NCI-H2196 (cell line): ENCODE results near the gene EVX1.

Source experiments
- DNase-seq: peaks from one replicate; lab custom pipeline; 2025; ENCODE audit not compliant: unreplicated experiment; lab: John Stamatoyannopoulos, UW

Gene EVX1

GRCh38 chr7:27205325-27206280 is 37.0 kb upstream of the EVX1 start:
- DNase-seq: no peak

- no peak for DNase-seq
These were observed 35.1 kb upstream of the EVX1 start for GRCh38 chr7:27207348-27207985.

DNA sequence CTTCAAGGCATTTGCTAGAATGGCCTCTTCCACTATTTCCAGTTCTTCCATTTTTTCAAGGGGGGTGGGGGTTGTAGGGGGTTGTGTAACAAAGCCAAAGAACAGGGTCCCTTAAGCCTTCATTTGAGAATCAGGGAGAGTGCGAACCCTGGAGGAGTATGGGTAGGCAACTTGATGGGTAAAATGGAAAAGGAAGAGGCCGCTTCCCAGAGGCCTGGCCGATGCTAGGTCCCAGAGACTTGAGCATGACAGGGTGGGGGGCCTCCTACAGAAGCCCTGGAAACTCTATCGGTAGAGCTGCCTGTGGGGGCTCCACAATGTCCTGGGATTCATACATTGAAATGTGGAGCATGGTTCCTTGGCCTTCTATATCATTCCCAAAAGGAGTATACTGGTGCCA is 33.6 kb upstream of the EVX1 start:
- DNase-seq: no peak

DNA sequence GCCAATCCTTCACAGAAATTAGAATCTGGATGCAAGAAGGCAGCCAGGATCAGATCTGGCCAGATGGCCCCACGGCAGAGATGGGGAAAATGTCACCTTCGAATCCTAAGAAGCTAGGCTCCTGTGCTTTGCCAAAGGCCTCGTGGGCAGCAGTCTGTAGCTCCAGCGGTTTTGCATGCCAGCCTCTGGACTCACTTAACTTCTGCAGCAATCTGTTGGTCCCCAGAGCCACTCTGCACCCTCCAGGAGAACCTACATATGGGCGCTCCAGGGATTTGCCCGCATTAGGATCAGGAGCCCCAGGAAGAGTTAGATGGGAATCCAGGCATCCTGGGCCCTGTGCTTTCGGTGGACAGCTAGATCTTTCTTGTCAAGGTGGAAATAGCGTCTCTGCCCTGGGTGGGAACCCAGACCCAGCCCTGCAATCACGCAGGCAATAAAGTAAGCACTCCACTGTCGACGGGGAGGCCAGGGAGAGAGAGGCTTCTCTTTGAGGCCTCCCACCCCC is 32.6 kb upstream of the EVX1 start:
- DNase-seq: no peak

GRCh38 chr7:27210441-27211083 is 32.0 kb upstream of the EVX1 start:
- peak; percentile 14 for DNase-seq

DNA sequence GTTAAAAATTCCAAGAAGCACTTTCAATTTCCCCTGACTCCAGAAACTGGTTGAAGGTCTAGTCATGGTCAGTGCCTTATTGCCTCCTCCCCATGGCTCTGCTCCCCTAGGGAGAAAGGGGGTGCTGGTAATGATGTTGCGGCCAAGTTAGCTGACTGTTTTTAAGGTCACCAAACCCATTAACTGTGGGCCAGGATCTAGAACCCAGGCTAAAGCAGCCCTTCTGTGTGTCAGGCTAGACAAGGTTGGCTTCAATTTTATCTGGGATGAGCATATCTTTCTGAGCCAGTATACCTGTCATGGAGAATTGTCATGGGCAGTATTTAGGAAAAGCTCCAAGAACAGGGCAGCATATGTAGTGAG is 31.5 kb upstream of the EVX1 start:
- no peak for DNase-seq

DNA sequence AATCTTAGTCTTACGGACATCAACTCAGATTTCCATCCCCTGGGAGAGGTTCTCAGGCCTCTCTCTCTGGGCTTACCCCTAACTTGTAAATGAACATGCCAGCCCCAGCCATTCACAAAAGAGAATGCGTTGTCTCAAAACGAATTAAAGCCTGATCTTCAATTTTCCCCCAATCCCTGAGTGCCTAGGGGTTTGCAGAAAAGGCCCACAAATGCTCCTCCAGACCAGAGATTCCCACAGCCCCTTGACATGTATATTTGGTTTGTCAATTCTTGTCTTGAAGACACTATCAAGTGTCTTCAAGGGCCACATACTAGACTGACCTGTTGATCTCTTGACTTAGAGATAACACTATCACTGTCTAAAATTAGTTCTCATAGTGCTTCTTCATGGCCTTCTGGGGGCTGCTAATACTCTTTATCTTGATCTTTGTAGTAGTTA is 30.8 kb upstream of the EVX1 start:
- no peak for DNase-seq

DNA sequence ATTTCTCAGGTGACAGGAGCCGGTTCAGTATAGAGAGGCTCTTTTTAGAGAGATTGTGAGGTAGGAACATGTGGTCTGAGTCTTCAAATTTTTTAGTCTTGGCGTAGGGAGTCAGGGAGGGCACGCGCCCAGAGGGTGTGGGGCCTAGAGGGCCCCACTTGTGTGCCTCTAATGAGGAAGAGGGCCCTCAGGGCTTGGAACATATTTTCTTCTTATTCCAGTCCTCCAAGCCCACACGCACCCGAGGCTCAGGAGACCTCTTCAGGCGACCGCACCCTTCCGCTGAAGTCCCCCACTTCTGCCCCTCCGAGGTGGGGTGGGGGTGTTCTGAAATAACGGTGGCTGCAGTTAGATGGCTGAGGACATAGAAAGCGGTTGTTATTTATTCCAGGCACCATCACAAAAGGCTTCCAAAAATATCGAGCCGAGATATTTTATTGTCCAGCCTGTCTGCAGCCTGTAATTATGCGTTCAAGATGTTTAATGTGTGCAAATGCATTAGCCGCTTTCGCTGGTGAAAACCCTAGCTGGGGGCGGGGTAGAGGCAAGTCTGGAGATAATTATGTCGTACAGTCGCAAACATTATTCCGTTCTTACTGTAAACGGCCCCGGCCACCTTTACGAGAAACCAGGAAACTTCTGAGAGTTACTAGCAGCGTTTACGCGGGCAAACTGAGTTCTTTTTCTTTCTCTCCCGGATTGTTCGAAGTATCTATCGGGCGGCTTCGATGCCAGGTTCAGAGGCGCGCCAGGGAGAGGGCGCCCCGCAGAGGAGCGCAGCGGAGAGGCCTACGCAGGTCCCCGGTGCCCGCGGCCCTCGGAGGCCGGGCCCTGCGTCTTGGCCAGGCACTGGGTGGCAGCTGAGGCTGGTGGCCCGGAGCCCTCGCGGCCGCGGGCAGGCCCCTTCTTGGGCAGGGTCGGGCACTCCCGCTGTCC is 29.8 kb upstream of the EVX1 start:
- DNase-seq: no peak

DNA sequence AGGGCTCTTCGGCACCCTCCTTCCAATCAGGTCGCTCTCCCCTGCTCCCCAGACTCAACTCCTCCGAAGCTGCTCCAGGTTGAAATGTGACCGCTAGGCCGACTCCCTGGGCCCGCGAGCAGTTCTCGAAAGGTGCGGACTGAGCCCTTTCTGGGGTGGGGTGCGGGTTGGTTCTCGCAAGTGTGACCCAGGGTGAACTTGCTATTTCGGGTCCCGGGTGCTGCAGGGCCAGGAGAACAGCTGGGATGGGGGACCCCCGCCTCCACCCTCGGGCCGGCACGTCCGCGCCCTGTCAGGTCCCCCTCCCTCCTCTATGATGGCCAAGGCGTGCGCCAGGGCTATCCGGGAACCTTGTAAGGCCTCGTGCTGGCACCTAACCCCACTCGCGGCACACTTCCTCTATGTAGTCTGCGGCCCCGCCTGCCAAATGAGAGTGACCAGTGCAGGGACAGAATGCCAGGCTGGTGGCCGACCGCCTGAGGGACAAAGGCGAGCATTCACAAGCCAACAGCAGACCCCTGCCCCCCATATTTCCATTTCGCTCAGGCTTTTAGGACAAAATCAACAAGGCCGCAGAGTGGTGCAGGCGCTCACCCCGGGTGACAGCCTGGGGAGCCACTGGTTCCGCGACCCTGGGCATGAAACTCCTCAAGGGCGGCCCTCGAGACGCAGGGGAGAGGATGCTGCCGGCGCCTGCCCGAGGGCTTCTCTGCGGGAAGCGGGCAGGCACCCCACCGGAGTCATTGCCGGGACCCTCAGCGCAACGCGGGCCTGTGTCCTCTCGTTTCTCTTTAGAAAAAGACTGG is 29.0 kb upstream of the EVX1 start:
- DNase-seq: no peak

- DNase-seq: no peak
These were observed 28.2 kb upstream of the EVX1 start for GRCh38 chr7:27214239-27214950.

DNA sequence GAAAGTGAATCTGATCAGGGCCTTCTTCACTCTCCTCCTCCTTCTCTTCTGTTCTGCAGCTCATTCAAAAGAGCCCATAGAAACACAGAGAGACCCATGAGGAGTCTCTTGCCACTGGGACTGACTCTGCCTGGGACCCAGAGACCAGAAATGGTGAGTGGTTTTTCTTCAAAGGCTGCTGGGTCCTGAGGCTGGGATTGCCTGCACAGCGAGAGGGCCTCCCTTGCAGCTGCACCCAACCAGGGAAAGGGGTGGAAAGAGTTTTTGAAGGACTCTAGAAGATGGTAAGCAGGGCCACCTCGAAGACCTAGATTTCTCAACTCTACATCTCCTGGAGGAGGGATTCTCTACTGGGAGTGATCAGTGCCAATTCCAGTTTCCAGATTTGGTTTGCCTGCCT is 27.2 kb upstream of the EVX1 start:
- no peak for DNase-seq

- no peak for DNase-seq
These were observed 24.7 kb upstream of the EVX1 start for GRCh38 chr7:27217951-27218350.

DNA sequence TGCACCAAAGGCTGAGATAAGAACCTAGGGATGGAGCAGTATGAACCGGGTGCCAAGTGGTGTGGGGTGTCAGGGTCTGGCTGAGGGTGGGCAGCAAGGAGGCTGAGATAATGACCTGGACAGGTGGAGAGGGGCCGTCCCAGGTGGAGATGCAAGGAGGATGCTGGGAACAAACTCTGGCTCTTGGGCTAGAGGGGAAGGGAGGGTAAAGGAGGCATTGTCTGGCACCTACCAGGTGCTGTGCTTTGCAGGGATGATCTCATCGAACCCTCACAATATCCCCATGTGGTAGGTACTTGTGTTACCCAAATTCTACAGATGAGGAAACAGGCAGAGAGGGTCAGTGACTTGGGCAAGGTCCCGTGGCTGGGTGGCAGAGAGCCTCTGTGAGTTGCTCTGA is 22.8 kb upstream of the EVX1 start:
- DNase-seq: no peak

- DNase-seq: no peak
These were observed 22.1 kb upstream of the EVX1 start for GRCh38 chr7:27220440-27220955.

GRCh38 chr7:27221201-27221797 is 21.3 kb upstream of the EVX1 start:
- DNase-seq: no peak

DNA sequence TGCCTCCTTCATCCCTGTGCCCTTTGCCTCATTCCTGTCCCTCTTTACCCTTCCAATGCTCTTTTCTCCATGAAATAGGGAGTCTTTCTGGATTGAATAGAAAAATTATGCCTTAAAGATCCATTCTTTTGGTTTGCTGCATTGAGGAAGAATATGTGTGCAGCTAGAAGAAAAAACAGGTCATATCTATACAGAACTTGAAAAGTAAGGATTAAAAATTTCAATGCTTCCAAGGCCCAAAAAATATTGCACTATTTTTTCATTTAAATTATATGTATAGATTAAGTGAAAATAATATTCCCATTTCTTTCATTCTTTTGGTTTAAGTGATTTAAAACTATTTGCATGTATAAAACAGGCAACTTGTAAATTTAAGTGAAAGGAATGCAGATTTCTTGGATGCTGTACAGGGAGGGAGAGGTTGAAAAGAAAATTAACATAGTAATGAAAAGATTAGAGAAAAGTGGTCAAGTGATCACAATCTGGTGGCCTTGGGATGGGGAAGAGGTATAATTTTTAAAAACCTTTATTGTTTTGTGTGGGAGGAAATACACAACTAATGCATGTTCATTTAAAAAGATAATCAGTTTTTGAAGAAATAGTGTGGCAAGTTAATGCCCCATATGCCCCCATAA is 18.5 kb upstream of the EVX1 start:
- no peak for DNase-seq

DNA sequence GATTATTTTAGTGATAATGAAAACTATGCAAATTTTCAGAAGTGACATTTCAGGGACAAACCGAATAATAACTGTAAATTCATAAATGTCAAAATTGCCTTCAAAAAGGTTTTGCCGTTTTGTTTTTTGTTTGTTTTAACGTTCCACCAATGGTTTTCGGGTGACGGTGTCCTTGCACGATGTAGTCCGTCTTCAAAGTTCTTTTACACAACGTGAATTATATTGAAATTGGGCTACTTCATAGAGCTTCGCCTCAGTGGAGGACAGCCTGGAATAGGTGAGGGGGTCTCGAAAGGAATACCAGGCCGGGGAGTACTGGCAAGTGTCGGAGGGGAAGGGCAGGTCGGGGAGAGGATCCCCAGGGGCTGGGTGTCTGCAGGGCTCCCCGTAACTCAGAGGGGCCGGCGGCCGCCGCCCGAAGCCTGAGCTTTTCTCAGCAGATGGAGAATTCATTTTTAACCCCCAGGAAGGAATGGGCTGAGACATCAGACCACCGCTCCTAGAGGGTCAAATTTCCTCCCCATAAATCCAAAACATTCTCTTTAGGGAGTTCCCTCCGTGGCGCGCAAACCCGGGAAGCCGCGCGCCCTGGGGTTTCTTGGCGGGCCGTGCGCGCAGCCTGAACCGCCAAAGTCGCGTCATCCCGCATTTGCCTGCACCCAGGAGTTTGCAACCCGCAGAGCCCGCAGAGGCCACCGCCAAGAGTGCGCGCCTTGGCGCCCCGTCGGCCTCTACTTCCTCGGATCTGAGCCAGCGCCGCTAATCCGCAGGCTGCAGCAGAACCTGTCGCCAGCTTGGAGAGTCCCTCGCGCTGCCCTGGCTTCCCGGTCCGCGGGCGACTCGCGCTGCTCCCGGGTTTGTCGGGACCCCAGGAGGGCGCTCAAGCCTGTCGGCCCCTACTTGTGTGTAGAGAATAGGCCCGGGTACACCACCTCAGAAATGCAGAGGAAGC is 17.3 kb upstream of the EVX1 start:
- DNase-seq: no peak
